ENCODE measurements around the gene TEKT3. TPM values are rescaled to one million over a fixed set of nuclear protein-coding genes. Genes with fewer than 3 reads are reported as not detected.

Gene TEKT3
- total and polyA plus RNA-seq, 8 donors = 0.41 to 3.6 (median 2.9) TPM

DNA sequence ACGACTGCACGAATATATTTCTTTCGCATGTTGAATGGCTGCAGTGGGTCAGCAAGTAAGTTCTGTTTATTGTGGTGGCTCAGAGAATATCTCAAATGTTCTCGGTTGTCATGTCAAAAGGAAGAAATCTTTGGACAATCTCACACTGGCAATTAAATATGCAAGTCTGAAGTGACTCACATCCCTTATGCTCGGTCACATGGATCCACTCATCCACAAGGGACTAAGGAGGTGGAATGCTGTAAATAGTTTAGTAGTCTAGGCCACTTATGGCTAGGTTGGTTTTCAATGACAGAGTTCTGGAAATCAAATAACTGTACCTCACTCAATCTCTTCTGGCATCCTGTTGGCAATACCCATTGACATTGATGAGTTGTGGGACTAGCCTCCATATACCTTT is 43.2 kb downstream of the TEKT3 start:
- intact Hi-C loops (cut with DNase I) = no loop called here

DNA sequence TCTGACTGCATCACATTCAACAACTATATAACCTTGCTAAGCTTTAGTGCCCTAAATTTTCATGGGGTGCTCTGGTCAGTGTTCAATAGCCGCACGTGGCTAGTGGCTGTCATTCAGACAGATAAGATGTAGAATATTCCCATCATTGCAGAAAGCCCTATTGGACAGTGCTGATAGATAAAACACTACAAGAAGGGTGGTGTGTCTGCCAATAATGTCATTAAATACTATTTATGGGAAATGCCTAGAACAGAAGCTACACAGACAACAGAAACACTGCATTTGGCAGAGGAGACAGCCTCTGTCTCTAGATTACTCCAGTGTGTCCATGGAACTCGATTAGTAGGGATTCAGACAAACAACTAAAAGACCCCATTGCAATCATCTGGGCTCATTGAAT is 47.8 kb downstream of the TEKT3 start:
- Histone ChIP-seq H3K27me3 (no peaks in the 10 kb centered on the region), H3K4me3 (no peak overlapping the region), H3K27ac (no peak overlapping the region), H3K4me1 (no peaks in the 10 kb centered on the region), H3K9me3 (no peaks in the 10 kb centered on the region), H3K36me3 (no peaks in the 10 kb centered on the region)
- DNase-seq (no peak), ATAC-seq (no peak)
- intact Hi-C loops (cut with DNase I) = no loop called here
- TF ChIP-seq, protein P1, sequence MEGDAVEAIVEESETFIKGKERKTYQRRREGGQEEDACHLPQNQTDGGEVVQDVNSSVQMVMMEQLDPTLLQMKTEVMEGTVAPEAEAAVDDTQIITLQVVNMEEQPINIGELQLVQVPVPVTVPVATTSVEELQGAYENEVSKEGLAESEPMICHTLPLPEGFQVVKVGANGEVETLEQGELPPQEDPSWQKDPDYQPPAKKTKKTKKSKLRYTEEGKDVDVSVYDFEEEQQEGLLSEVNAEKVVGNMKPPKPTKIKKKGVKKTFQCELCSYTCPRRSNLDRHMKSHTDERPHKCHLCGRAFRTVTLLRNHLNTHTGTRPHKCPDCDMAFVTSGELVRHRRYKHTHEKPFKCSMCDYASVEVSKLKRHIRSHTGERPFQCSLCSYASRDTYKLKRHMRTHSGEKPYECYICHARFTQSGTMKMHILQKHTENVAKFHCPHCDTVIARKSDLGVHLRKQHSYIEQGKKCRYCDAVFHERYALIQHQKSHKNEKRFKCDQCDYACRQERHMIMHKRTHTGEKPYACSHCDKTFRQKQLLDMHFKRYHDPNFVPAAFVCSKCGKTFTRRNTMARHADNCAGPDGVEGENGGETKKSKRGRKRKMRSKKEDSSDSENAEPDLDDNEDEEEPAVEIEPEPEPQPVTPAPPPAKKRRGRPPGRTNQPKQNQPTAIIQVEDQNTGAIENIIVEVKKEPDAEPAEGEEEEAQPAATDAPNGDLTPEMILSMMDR (IDR thresholded peaks at IDR 0.05) = no peak

More for the DNA sequence above, 43.2 kb downstream of the TEKT3 start:
- ATAC-seq (peak; percentile 49), DNase-seq (no peak)
- Histone ChIP-seq H3K27ac (no peak overlapping the region), H3K27me3 (no peaks in the 10 kb centered on the region), H3K4me3 (no peak overlapping the region), H3K4me1 (no peaks in the 10 kb centered on the region), H3K9me3 (no peaks in the 10 kb centered on the region), H3K36me3 (no peaks in the 10 kb centered on the region)
- TF ChIP-seq, protein P1 (IDR thresholded peaks at IDR 0.05) = no peak

DNA sequence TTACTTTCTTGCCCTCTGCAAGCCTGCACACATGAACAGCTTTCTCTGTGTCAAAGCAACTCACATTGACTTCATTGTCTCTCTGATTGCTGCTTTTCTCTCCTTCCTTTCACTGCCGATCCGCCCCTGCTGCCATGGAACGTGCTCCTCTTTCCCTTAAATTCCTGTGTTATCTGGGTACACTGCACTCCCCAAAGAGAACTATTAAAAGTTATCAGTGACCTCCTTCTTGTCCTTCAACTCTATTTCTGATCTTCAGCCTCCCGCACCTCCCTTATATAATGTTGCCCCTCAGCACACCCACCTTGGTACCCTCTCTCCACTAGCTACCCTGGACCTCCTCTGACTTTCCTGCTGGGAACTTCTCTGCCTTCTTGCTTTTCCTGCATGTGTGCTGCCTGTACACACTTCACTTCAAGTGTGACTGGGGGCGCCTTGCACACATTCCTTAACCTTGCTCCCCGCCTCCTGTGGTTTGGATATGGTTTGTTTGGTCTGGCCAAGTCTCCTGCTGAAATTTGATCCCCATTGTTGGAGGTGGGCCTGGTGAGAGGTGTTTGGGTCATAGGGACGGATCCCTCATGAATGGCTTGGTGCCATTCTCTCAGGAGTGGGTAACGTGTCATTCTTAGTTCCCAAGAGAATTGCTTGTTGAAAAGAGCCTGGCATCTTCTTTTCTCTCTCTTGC is 49.6 kb downstream of the TEKT3 start:
- Histone ChIP-seq H3K4me3 (no peak overlapping the region), H3K36me3 (no peaks in the 10 kb centered on the region), H3K4me1 (no peaks in the 10 kb centered on the region), H3K9me3 (no peaks in the 10 kb centered on the region), H3K27me3 (no peaks in the 10 kb centered on the region), H3K27ac (no peak overlapping the region)
- peak; percentile 81 for ATAC-seq
- intact Hi-C loops (cut with DNase I) = no loop called here
- peak in 2 of 4 donors; percentile 29 to 44 for DNase-seq
- TF ChIP-seq, protein P1 (IDR thresholded peaks at IDR 0.05) = no peak

DNA sequence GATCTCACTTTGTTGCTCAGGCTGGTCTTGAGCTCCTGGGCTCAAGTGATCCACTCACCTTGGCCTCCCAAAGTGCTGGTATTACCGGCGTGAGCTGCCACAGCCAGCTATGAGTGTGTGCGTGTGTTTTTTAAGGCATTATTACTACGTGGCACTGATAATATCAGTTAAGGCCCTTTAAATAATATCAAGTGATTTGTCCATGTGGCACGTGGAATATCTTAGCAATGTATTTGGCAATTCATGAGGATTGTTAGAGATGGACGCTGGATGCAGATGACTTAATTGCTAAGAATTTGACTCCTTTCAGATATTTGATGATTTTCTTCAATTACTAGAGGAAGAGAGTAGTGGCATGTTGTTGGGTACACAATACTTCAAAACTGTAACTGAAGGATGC is 50.8 kb downstream of the TEKT3 start:
- ATAC-seq (no peak), DNase-seq (no peak)
- Histone ChIP-seq H3K27me3 (no peaks in the 10 kb centered on the region), H3K36me3 (no peaks in the 10 kb centered on the region), H3K4me3 (no peak overlapping the region), H3K4me1 (no peaks in the 10 kb centered on the region), H3K9me3 (no peaks in the 10 kb centered on the region), H3K27ac (no peak overlapping the region)
- TF ChIP-seq, protein P1 (IDR thresholded peaks at IDR 0.05) = no peak
- intact Hi-C loops (cut with DNase I) = no loop called here

DNA sequence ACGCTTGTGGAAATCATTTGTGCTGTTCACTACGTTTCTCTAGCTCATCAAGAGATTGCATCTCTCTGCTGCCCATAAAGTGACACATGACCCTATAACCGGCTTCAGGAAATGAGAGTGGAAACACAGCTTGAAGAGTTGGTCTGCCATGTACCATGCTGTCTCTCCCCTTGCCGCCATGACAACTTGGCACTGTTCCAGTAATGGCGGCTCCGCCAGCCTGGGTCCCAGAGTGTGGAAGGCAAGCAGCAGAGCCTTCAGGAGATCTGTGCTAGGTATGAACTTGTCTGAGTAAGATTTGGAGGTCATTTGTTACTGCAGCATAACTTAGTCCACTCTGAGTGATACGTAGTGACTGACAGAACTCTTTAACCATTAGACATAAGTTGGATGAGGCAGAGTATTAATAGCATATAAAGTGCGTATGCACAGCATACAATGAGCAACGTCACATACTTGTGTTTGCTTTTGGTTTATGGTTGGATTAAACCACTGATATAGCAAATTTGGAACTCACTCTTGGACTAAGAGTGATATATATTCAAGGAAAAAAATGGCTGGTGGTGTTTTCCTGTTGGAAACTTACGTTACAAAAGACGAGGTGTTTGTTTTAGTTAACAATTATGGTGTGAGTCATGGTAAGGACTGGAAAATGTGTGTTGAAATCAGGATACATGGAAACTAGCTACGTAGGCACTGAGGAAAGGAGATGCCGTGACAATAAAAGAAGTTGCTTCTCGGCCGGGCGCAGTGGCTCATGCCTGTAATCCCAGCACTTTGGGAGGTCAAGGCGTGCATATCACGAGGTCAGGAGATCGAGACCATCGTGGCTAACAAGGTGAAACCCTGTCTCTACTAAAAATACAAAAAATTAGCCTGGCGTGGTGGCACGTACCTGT is 51.9 kb downstream of the TEKT3 start:
- intact Hi-C loops (cut with DNase I) = no loop called here
- Histone ChIP-seq H3K27ac (no peak overlapping the region), H3K4me3 (no peak overlapping the region), H3K36me3 (no peaks in the 10 kb centered on the region), H3K27me3 (no peaks in the 10 kb centered on the region), H3K4me1 (no peaks in the 10 kb centered on the region), H3K9me3 (no peaks in the 10 kb centered on the region)
- TF ChIP-seq, protein P1 (IDR thresholded peaks at IDR 0.05) = no peak
- ATAC-seq (no peak), DNase-seq (no peak)

Measured in left lung (tissue), 10 donors.